Naive B cell (primary cell): Measurements from ENCODE around the gene PTGDR. TPM values are rescaled to one million over a fixed set of nuclear protein-coding genes. Genes with fewer than 3 reads are reported as not detected.
A peak's percentile ranks its signal among the peaks of the same experiment; 100 is the strongest.

Experiments
- ATAC-seq, 2 donors: fragments of 150-1000 bp; cut with Tn5 transposase; 2 replicates each; pipeline ENCODE4 v1.10.0; 2021; ENCODE audit warnings: low read depth in 2 of 2, mild to moderate bottlenecking in 2 of 2, moderate library complexity in 2 of 2
- DNase-seq: peaks from one replicate; pipeline ENCODE4 v3.0.0; 2022
- H3K27ac Mint-ChIP-seq, 6 donors: one replicate each; pipeline ENCODE4 v1.8.0; 2020 to 2022; ENCODE audit warnings: mild to moderate bottlenecking in 6 of 6, mixed read lengths in 6 of 6, moderate library complexity in 5 of 6, inconsistent platforms in 2 of 6
- H3K27me3 Mint-ChIP-seq, 3 donors: one replicate each; pipeline ENCODE4 v1.8.0; 2021 to 2022; ENCODE audit warnings: mixed read lengths in 3 of 3, mild to moderate bottlenecking in 1 of 3
- H3K36me3 Mint-ChIP-seq, 2 donors: one replicate each; pipeline ENCODE4 v1.8.0; 2020 to 2022; ENCODE audit warnings: mixed read lengths in 2 of 2, inconsistent platforms in 1 of 2, mild to moderate bottlenecking in 1 of 2
- H3K4me1 Mint-ChIP-seq, 3 donors: one replicate each; pipeline ENCODE4 v1.8.0; 2020 to 2022; ENCODE audit warnings: mixed read lengths in 3 of 3, inconsistent platforms in 1 of 3, mild to moderate bottlenecking in 1 of 3, moderate library complexity in 1 of 3
- H3K4me3 Mint-ChIP-seq, 8 donors: one replicate each; pipeline ENCODE4 v1.8.0; 2020 to 2022; ENCODE audit warnings: mild to moderate bottlenecking in 8 of 8, mixed read lengths in 8 of 8, moderate library complexity in 8 of 8, inconsistent platforms in 2 of 8
- H3K9me3 Mint-ChIP-seq, 7 donors: one replicate each; pipeline ENCODE4 v1.8.0; 2020 to 2022; ENCODE audit warnings: mixed read lengths in 7 of 7, mild to moderate bottlenecking in 5 of 7, inconsistent platforms in 2 of 7, moderate library complexity in 1 of 7
- polyA plus RNA-seq, 6 donors: library from polyadenylated mRNA; unstranded; fragments of 300-500 nt; fragmentation: Illumina TruSeq; gene quantifications; one replicate each; pipeline ENCODE4 v1.2.3, GENCODE V29; 2021; ENCODE audit warnings: low read depth in 6 of 6

The PTGDR gene
- polyA plus RNA-seq, 6 donors from 2014 or later, result 0.16 to 0.61 (median 0.23) TPM; not detected in 2

GRCh38 chr14:52268279-52269061 lies 972 bp downstream of the PTGDR start:
- Mint-ChIP-seq H3K4me1 (peaks cover 28 to 49% (median 35%) of the 10 kb centered on the region in 3 donors), H3K4me3 (peak overlapping the region in 7 of 8 donors; percentile 79 to 89 (median 88)), H3K27me3 (peaks cover 53 to 61% (median 55%) of the 10 kb centered on the region in 3 donors), H3K36me3 (no peaks in the 10 kb centered on the region), H3K9me3 (no peaks in the 10 kb centered on the region), H3K27ac (peak overlapping the region in 1 of 6 donors; percentile 85)
- ATAC-seq (peak; percentile 12 to 42), DNase-seq (no peak)

GRCh38 chr14:52269100-52269499 lies 1.6 kb downstream of the PTGDR start:
- H3K9me3 Mint-ChIP-seq, result no peaks in the 10 kb centered on the region
- peaks cover 32 to 52% (median 39%) of the 10 kb centered on the region in 3 donors for H3K4me1 Mint-ChIP-seq
- ATAC-seq (no peak), DNase-seq (no peak)
- no peaks in the 10 kb centered on the region for H3K36me3 Mint-ChIP-seq
- H3K27me3 Mint-ChIP-seq, result peaks cover 50 to 61% (median 56%) of the 10 kb centered on the region in 3 donors
- no peak overlapping the region for H3K27ac Mint-ChIP-seq
- H3K4me3 Mint-ChIP-seq, result peak overlapping the region in 7 of 8 donors; percentile 79 to 89 (median 88)

GRCh38 chr14:52269982-52270381 lies 2.5 kb downstream of the PTGDR start:
- no peak for DNase-seq
- no peak for ATAC-seq
- H3K4me1 Mint-ChIP-seq, result peaks cover 35 to 53% (median 39%) of the 10 kb centered on the region in 3 donors
- no peaks in the 10 kb centered on the region for H3K36me3 Mint-ChIP-seq
- no peaks in the 10 kb centered on the region for H3K9me3 Mint-ChIP-seq
- no peak overlapping the region for H3K4me3 Mint-ChIP-seq
- H3K27ac Mint-ChIP-seq, result no peak overlapping the region
- H3K27me3 Mint-ChIP-seq, result peaks cover 46 to 61% (median 56%) of the 10 kb centered on the region in 3 donors

GRCh38 chr14:52271538-52271937 lies 4.0 kb downstream of the PTGDR start:
- Mint-ChIP-seq H3K9me3 (no peaks in the 10 kb centered on the region), H3K4me3 (no peak overlapping the region), H3K27me3 (peaks cover 38 to 47% (median 40%) of the 10 kb centered on the region in 3 donors), H3K4me1 (peaks cover 28 to 39% (median 28%) of the 10 kb centered on the region in 3 donors), H3K36me3 (no peaks in the 10 kb centered on the region), H3K27ac (no peak overlapping the region)
- no peak for ATAC-seq
- DNase-seq, result no peak

GRCh38 chr14:52272375-52272774 lies 4.9 kb downstream of the PTGDR start:
- Mint-ChIP-seq H3K4me1 (peaks cover 20 to 33% (median 24%) of the 10 kb centered on the region in 3 donors), H3K36me3 (peaks cover 0 to 1% of the 10 kb centered on the region in 2 donors), H3K27me3 (peaks cover 33 to 46% (median 34%) of the 10 kb centered on the region in 3 donors), H3K4me3 (no peak overlapping the region), H3K27ac (no peak overlapping the region), H3K9me3 (no peaks in the 10 kb centered on the region)
- peak; percentile 31 for DNase-seq
- peak; percentile 23 to 55 for ATAC-seq

GRCh38 chr14:52275372-52275771 lies 7.9 kb downstream of the PTGDR start:
- DNase-seq, result no peak
- peaks cover 0 to 9% of the 10 kb centered on the region in 2 donors for H3K36me3 Mint-ChIP-seq
- no peak overlapping the region for H3K27ac Mint-ChIP-seq
- H3K4me1 Mint-ChIP-seq, result peaks cover 7 to 15% (median 8%) of the 10 kb centered on the region in 3 donors
- H3K9me3 Mint-ChIP-seq, result no peaks in the 10 kb centered on the region
- no peak for ATAC-seq
- peaks cover 16 to 29% (median 24%) of the 10 kb centered on the region in 3 donors for H3K27me3 Mint-ChIP-seq
- no peak overlapping the region for H3K4me3 Mint-ChIP-seq

- Mint-ChIP-seq H3K9me3 (no peaks in the 10 kb centered on the region), H3K27me3 (peaks cover 16 to 19% (median 16%) of the 10 kb centered on the region in 3 donors), H3K4me3 (no peak overlapping the region), H3K36me3 (peaks cover 0 to 9% of the 10 kb centered on the region in 2 donors), H3K27ac (no peak overlapping the region), H3K4me1 (peaks cover 7 to 12% (median 7%) of the 10 kb centered on the region in 3 donors)
- DNase-seq, result no peak
- no peak for ATAC-seq
These were observed 10.1 kb downstream of the PTGDR start for GRCh38 chr14:52277552-52277951.

- Mint-ChIP-seq H3K36me3 (peaks cover 0 to 9% of the 10 kb centered on the region in 2 donors), H3K4me3 (no peak overlapping the region), H3K27ac (no peak overlapping the region), H3K4me1 (no peaks in the 10 kb centered on the region), H3K9me3 (no peaks in the 10 kb centered on the region), H3K27me3 (peaks cover 14 to 26% (median 15%) of the 10 kb centered on the region in 3 donors)
- no peak for ATAC-seq
- no peak for DNase-seq
These were observed 11.9 kb downstream of the PTGDR start for GRCh38 chr14:52279408-52279807.

GRCh38 chr14:52283099-52283498 lies 15.6 kb downstream of the PTGDR start:
- no peak for DNase-seq
- H3K4me1 Mint-ChIP-seq, result no peaks in the 10 kb centered on the region

GRCh38 chr14:52286661-52287649 lies 19.5 kb downstream of the PTGDR start:
- H3K4me3 Mint-ChIP-seq, result no peak overlapping the region
- no peaks in the 10 kb centered on the region for H3K4me1 Mint-ChIP-seq
- H3K27me3 Mint-ChIP-seq, result peaks cover 8 to 20% (median 16%) of the 10 kb centered on the region in 3 donors
- no peak overlapping the region for H3K27ac Mint-ChIP-seq
- no peak for ATAC-seq
- no peaks in the 10 kb centered on the region for H3K36me3 Mint-ChIP-seq
- H3K9me3 Mint-ChIP-seq, result no peaks in the 10 kb centered on the region
- no peak for DNase-seq

More at GRCh38 chr14:52283099-52283498, 15.6 kb downstream of the PTGDR start:
- no peak overlapping the region for H3K4me3 Mint-ChIP-seq
- no peak overlapping the region for H3K27ac Mint-ChIP-seq
- no peaks in the 10 kb centered on the region for H3K9me3 Mint-ChIP-seq
- H3K36me3 Mint-ChIP-seq, result peaks cover 0 to under 1% of the 10 kb centered on the region in 2 donors
- ATAC-seq, result no peak
- H3K27me3 Mint-ChIP-seq, result peaks cover 1 to 24% (median 19%) of the 10 kb centered on the region in 3 donors

GRCh38 chr14:52296378-52296777 lies 28.9 kb downstream of the PTGDR start:
- H3K4me1 Mint-ChIP-seq, result no peaks in the 10 kb centered on the region
- H3K9me3 Mint-ChIP-seq, result no peaks in the 10 kb centered on the region
- peaks cover 0 to 4% (median 4%) of the 10 kb centered on the region in 3 donors for H3K27me3 Mint-ChIP-seq
- no peak for ATAC-seq
- H3K36me3 Mint-ChIP-seq, result no peaks in the 10 kb centered on the region
- H3K4me3 Mint-ChIP-seq, result no peak overlapping the region
- no peak overlapping the region for H3K27ac Mint-ChIP-seq
- DNase-seq, result no peak

GRCh38 chr14:52298795-52299194 lies 31.3 kb downstream of the PTGDR start:
- Mint-ChIP-seq H3K9me3 (no peaks in the 10 kb centered on the region), H3K27me3 (peaks cover 7 to 22% (median 15%) of the 10 kb centered on the region in 3 donors), H3K27ac (no peak overlapping the region), H3K36me3 (no peaks in the 10 kb centered on the region), H3K4me3 (no peak overlapping the region), H3K4me1 (no peaks in the 10 kb centered on the region)
- ATAC-seq, result no peak
- DNase-seq, result no peak

- H3K4me3 Mint-ChIP-seq, result no peak overlapping the region
- no peak overlapping the region for H3K27ac Mint-ChIP-seq
- DNase-seq (peak; percentile 38), ATAC-seq (peak; percentile 52 to 53)
- no peaks in the 10 kb centered on the region for H3K9me3 Mint-ChIP-seq
- H3K27me3 Mint-ChIP-seq, result peaks cover 14 to 30% (median 24%) of the 10 kb centered on the region in 3 donors
- H3K36me3 Mint-ChIP-seq, result no peaks in the 10 kb centered on the region
- H3K4me1 Mint-ChIP-seq, result no peaks in the 10 kb centered on the region
These were observed 32.3 kb downstream of the PTGDR start for GRCh38 chr14:52299692-52300278.
